ENCODE results near the gene MYOCOS. TPM values are rescaled to one million over a fixed set of nuclear protein-coding genes. Genes with fewer than 3 reads are reported as not detected.
A peak's percentile ranks its signal among the peaks of the same experiment; 100 is the strongest.
"Not testable (repeated sequence)": the region's sequence is repeated elsewhere in the genome, so short reads cannot be mapped to it uniquely, and the experiment has no call there.

Gene MYOCOS
- total RNA-seq, 3 donors from 2014 or later, result not detected

DNA sequence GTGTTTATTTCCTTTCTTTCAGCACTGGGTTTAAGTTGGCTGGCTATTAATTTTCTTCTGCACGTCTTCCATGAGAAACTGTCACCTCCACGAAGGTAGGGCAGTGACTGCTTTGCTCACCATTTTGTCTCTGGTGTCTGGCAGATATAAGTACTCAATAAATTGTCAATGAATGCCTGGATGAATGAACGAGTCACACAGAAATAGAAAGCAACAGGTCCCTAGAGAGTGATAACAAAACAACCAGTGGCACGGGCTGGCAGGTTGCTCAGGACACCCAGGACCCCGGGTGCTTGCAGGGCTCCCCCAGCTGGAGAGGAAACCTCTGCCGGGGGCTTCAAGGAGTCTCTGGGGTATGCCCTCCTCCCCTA is 33.7 kb downstream of the MYOCOS start:
- Histone ChIP-seq H3K27me3 (no peaks in the 10 kb centered on the region), H3K4me1 (peaks cover 4 to 5% of the 10 kb centered on the region in 2 donors), H3K36me3 (no peaks in the 10 kb centered on the region), H3K9me3 (no peaks in the 10 kb centered on the region), H3K4me3 (peak overlapping the region in 1 of 3 donors; percentile 47), H3K27ac (peak overlapping the region; percentile 83 to 91)
- intact Hi-C loops (cut with DNase I; ENCODE audit: low total_unique reads), result no loop called here
- DNase-seq (ENCODE audit: low spot score in 2 of 2), result no peak
- TF ChIP-seq POLR2AphosphoS5 (IDR thresholded peaks at IDR 0.05) (no peak), POLR2A (IDR thresholded peaks at IDR 0.05) (no peak)
- TF ChIP-seq, protein P1, sequence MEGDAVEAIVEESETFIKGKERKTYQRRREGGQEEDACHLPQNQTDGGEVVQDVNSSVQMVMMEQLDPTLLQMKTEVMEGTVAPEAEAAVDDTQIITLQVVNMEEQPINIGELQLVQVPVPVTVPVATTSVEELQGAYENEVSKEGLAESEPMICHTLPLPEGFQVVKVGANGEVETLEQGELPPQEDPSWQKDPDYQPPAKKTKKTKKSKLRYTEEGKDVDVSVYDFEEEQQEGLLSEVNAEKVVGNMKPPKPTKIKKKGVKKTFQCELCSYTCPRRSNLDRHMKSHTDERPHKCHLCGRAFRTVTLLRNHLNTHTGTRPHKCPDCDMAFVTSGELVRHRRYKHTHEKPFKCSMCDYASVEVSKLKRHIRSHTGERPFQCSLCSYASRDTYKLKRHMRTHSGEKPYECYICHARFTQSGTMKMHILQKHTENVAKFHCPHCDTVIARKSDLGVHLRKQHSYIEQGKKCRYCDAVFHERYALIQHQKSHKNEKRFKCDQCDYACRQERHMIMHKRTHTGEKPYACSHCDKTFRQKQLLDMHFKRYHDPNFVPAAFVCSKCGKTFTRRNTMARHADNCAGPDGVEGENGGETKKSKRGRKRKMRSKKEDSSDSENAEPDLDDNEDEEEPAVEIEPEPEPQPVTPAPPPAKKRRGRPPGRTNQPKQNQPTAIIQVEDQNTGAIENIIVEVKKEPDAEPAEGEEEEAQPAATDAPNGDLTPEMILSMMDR (IDR thresholded peaks at IDR 0.05), result no peak

DNA sequence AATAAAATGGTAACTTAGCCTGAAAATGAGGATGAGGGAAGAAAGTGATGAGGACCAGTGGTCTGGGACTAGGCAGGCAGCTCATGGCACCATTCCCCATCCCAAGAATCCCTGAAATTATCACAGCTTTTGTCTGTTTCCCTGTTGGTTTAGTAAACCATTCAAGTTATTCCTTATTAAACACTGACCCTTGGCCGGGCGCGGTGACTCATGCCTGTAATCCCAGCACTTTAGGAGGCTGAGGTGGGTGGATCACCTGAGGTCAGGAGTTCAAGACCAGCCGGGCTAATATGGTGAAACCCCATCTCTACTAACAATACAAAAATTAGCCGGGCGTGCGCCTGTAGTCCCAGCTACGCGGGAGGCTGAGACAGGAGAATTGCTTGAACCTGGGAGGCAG is 34.2 kb downstream of the MYOCOS start:
- H3K4me3 ChIP-seq; DNase-seq (ENCODE audit: low spot score in 2 of 2); H3K27me3 ChIP-seq; intact Hi-C loops (cut with DNase I; ENCODE audit: low total_unique reads); H3K4me1 ChIP-seq; H3K9me3 ChIP-seq; H3K36me3 ChIP-seq: not testable (repeated sequence)
- H3K27ac ChIP-seq, result peak overlapping the region; percentile 83 to 91

DNA sequence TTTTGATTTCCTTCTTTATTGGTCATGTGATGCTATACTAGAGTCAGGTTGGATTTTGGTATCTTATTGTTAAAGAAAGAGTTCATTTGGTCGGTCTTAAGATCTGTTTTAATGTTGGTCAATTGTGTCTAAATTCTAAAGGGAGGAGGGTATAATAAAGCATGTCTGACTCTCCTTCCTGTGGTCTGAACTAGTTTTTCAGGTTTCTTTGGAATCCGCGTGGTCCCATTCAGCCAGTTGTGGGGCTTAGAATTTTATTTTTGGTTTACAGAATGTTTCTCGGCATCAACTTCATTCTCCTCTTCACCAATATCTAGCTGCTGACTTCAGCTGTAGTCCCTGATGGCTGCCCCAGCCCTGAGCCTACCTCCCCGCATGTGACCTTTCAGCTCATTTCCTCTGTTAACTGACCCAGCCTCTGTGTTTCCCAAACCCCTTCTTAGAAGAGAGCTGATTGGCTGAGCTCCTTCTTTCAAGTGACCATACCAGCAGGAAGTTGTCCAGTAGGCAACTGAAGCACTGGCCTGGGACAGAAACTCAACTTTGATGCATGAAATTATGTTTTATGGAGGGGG is 39.1 kb downstream of the MYOCOS start:
- TF ChIP-seq, protein P1 (IDR thresholded peaks at IDR 0.05), result no peak
- no peak for TF ChIP-seq POLR2A (IDR thresholded peaks at IDR 0.05)
- TF ChIP-seq POLR2AphosphoS5 (IDR thresholded peaks at IDR 0.05), result no peak
- Histone ChIP-seq H3K4me3 (no peak overlapping the region), H3K4me1 (no peaks in the 10 kb centered on the region), H3K9me3 (no peaks in the 10 kb centered on the region), H3K27me3 (no peaks in the 10 kb centered on the region), H3K36me3 (no peaks in the 10 kb centered on the region), H3K27ac (no peak overlapping the region)
- DNase-seq (ENCODE audit: low spot score in 2 of 2), result no peak
- intact Hi-C loops (cut with DNase I; ENCODE audit: low total_unique reads), result no loop called here

DNA sequence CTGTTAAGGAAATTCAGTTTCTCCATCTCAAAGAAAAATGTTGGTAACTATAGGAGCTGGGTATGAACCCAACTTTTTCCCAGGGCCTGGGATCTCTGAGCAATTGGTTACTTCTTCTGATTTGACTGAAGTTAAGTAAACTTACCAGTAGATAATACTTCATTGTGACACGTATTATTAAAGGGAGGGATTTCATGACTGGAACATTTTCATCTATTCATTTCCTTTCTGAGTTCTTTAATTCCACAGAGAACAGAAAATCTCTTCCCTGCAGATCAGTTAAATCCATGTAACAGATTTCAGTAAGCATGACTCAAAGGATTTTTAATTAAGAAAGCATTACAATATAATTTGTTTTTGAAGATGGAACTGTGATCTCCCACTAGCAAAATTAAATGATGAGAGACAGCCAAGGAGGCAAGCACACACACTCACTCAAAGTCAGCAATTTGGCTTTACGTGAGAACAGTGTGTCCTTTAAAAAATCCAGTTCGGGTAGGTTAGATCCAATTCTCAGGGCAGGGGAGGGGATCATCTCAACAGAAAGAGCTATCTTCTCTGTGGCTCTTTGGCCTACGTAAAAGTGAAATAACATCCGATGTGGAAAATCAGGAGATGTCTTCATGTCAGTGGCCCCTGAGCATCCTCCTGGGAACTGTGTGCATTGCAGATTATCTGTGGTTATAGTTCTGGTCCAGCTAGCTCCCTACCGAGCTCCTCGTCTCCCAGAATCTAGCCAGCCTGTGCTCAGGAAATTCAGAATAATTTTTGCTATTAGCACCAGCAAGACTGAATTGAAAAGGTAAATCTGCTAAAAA is 41.2 kb downstream of the MYOCOS start:
- intact Hi-C loops (cut with DNase I; ENCODE audit: low total_unique reads), result no loop called here

DNA sequence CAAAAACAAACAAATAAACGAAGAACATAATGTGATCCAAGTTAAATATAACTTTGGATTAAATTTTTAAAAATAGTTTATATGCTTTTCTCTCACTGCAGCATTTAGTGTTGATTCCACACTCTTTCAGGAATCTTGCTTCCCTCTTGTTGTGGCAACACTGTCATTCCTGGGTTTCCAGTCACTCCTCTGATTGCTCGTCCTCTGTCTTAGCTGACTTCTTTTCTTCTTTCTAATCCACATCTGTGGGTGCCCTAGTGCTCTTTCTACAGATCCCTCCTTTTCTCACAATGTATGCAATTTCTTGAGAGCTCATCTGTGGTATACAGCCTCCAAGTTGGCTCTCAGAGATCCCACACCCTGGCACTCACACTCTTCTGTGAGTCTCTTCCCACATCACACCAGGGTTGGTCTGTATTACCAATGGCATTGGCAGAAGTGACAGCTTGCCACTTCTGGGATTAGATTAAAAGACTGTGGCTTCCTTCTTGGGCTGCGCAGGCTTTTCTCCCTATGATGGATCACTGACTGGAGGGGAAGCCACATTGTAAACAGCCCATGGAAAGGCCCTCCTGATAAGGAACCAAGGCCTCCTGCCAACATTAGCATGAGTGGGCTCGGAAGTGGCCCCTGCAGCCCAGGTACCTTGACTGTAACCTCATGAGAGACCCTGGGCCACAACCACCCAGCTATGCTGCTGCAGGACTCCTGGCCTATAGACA is 42.0 kb downstream of the MYOCOS start:
- no peak overlapping the region for H3K4me3 ChIP-seq
- no peaks in the 10 kb centered on the region for H3K4me1 ChIP-seq
- H3K36me3 ChIP-seq, result no peaks in the 10 kb centered on the region
- TF ChIP-seq POLR2AphosphoS5 (IDR thresholded peaks at IDR 0.05) (no peak), POLR2A (IDR thresholded peaks at IDR 0.05) (no peak)
- TF ChIP-seq, protein P1 (IDR thresholded peaks at IDR 0.05), result no peak
- no peaks in the 10 kb centered on the region for H3K9me3 ChIP-seq
- intact Hi-C loops (cut with DNase I; ENCODE audit: low total_unique reads), result no loop called here
- DNase-seq (ENCODE audit: low spot score in 2 of 2), result no peak
- no peaks in the 10 kb centered on the region for H3K27me3 ChIP-seq
- H3K27ac ChIP-seq, result peak overlapping the region in 1 of 2 donors; percentile 55

More for the DNA sequence above, 41.2 kb downstream of the MYOCOS start:
- TF ChIP-seq, protein P1 (IDR thresholded peaks at IDR 0.05), result no peak
- TF ChIP-seq POLR2AphosphoS5 (IDR thresholded peaks at IDR 0.05), result no peak
- no peak for TF ChIP-seq POLR2A (IDR thresholded peaks at IDR 0.05)
- no peaks in the 10 kb centered on the region for H3K36me3 ChIP-seq
- H3K27me3 ChIP-seq, result no peaks in the 10 kb centered on the region
- H3K9me3 ChIP-seq, result no peaks in the 10 kb centered on the region
- no peak overlapping the region for H3K4me3 ChIP-seq
- H3K4me1 ChIP-seq, result no peaks in the 10 kb centered on the region
- peak overlapping the region in 1 of 2 donors; percentile 55 for H3K27ac ChIP-seq
- DNase-seq (ENCODE audit: low spot score in 2 of 2), result no peak
